PC-3 (cell line): ENCODE data around the gene CHST11. TPM values are rescaled to one million over a fixed set of nuclear protein-coding genes. Genes with fewer than 3 reads are reported as not detected.

Experiments used
- ATAC-seq: fragments of 200-7000 bp; cut with Tn5 transposase; 2 replicates; pipeline ENCODE4 v1.9.1; 2020; ENCODE audit warnings: mild to moderate bottlenecking, moderate library complexity
- BruUV-seq: library from RNA; stranded (reverse); fragments of 400-500 nt; replicated peaks from 2 replicates; lab custom pipeline; 2021; lab: Mats Ljungman, UMichigan
- CTCF ChIA-PET: fragments of 300-600 bp; sonication (Branson Sonifier 250); formaldehyde crosslinking; loops from one replicate; lab custom pipeline; 2022; ENCODE audit warnings: antibody characterized with exemption; lab: Charles Lee
- POLR2A ChIA-PET: fragments of 300-600 bp; sonication (Branson Sonifier 250); formaldehyde crosslinking; loops from one replicate; lab custom pipeline; 2022; ENCODE audit warnings: antibody characterized with exemption; ENCODE audit not compliant: unreplicated experiment; lab: Charles Lee
- DNase-seq: peaks from one replicate; pipeline ENCODE4 v3.0.0-alpha.2; 2015
- H2AFZ ChIP-seq: fragments of 300-600 bp; sonication (generic); 2 replicates; pipeline ENCODE4 v1.6.0; 2016; ENCODE audit warnings: antibody characterized with exemption, low read length
- H3F3A ChIP-seq: fragments of 300-600 bp; sonication (generic); one replicate; pipeline ENCODE4 v1.6.0; 2017; ENCODE audit warnings: antibody characterized with exemption, low read length, control low read depth, mild to moderate bottlenecking; ENCODE audit not compliant: unreplicated experiment
- H3K27ac ChIP-seq: fragments of 300-600 bp; sonication (generic); 2 replicates; pipeline ENCODE4 v1.5.1; 2016; ENCODE audit warnings: mild to moderate bottlenecking, low read length
- H3K27me3 ChIP-seq: fragments of 300-600 bp; sonication (generic); 2 replicates; pipeline ENCODE4 v1.6.1; 2016; ENCODE audit warnings: low read length, mixed read lengths
- H3K36me3 ChIP-seq: fragments of 300-600 bp; sonication (generic); 2 replicates; pipeline ENCODE4 v1.6.1; 2016; ENCODE audit warnings: low read depth, mixed run types, low read length, mixed read lengths
- H3K4me1 ChIP-seq: fragments of 300-600 bp; sonication (generic); 2 replicates; pipeline ENCODE4 v1.5.1; 2016; ENCODE audit warnings: low read length; ENCODE audit not compliant: insufficient read depth
- H3K4me2 ChIP-seq: fragments of 300-600 bp; sonication (generic); 2 replicates; pipeline ENCODE4 v1.6.0; 2016; ENCODE audit warnings: low read length
- H3K4me3 ChIP-seq: fragments of 300-600 bp; sonication (generic); 2 replicates; pipeline ENCODE4 v1.5.1; 2016; ENCODE audit warnings: mild to moderate bottlenecking, low read length, mixed read lengths
- H3K79me2 ChIP-seq: fragments of 300-600 bp; sonication (generic); 2 replicates; pipeline ENCODE4 v1.6.1; 2017; ENCODE audit warnings: low read length, mixed read lengths
- H3K9ac ChIP-seq: fragments of 300-600 bp; sonication (generic); 2 replicates; pipeline ENCODE4 v1.6.0; 2016; ENCODE audit warnings: mild to moderate bottlenecking, low read length
- H3K9me2 ChIP-seq: fragments of 300-600 bp; sonication (generic); replicated peaks from 2 replicates; pipeline ENCODE4 v1.6.1; 2016; ENCODE audit warnings: mixed run types, low read length, mixed read lengths
- H3K9me3 ChIP-seq: fragments of 300-600 bp; sonication (generic); 2 replicates; pipeline ENCODE4 v1.6.1; 2016; ENCODE audit warnings: low read length, mixed read lengths
- H4K20me1 ChIP-seq: fragments of 300-600 bp; sonication (generic); 2 replicates; pipeline ENCODE4 v1.6.1; 2016; ENCODE audit warnings: low read length, mixed read lengths
- CTCF ChIP-seq: fragments of 300-600 bp; sonication (generic); conservative IDR thresholded peaks from 2 replicates; pipeline ENCODE4 v1.5.1; 2017; ENCODE audit warnings: antibody characterized with exemption, low read depth, mild to moderate bottlenecking, low read length
- EZH2 ChIP-seq: fragments of 300-600 bp; sonication (generic); IDR thresholded peaks from one replicate; pipeline ENCODE4 v1.6.1; 2017; ENCODE audit warnings: antibody characterized with exemption, mild to moderate bottlenecking, low read length; ENCODE audit not compliant: unreplicated experiment
- EZH2phosphoT487 ChIP-seq: fragments of 300-600 bp; sonication (generic); IDR thresholded peaks from 2 replicates; pipeline ENCODE4 v1.6.1; 2018; ENCODE audit warnings: mild to moderate bottlenecking, antibody characterized with exemption, low read length, borderline replicate concordance
- intact Hi-C: fragments of 100-400 bp; cut with micrococcal nuclease; formaldehyde crosslinking; loops from 2 replicates; pipeline ENCODE4 v1.9.0; 2023
- total RNA-seq: library from RNA; depleted of rRNA; stranded (reverse); fragments of >200 nt; gene quantifications from 2 replicates; pipeline ENCODE4 v1.2.3, GENCODE V29; 2014

Gene CHST11
- total RNA-seq, 1 experiment from 2014 or later = 53.5 TPM

GRCh38 chr12:104415342-104415980 is 41.3 kb upstream of the CHST11 start:
- Histone ChIP-seq H3K36me3 (no peaks in the 10 kb centered on the region), H3K4me1 (peaks cover 9% of the 10 kb centered on the region), H3K27me3 (no peaks in the 10 kb centered on the region), H2AFZ (no peak overlapping the region), H4K20me1 (no peaks in the 10 kb centered on the region), H3K9me3 (no peaks in the 10 kb centered on the region), H3K79me2 (no peaks in the 10 kb centered on the region), H3K27ac (no peak overlapping the region), H3F3A (no peaks in the 10 kb centered on the region), H3K9me2 (no peaks in the 10 kb centered on the region), H3K4me3 (no peak overlapping the region), H3K4me2 (no peak overlapping the region), H3K9ac (no peak overlapping the region)
- TF ChIP-seq EZH2 = no peak
- no peak for TF ChIP-seq CTCF
- no peak for TF ChIP-seq EZH2phosphoT487
- intact Hi-C loops = no loop called here
- DNase-seq (no peak), ATAC-seq (no peak)
- BruUV-seq = no TSS peak
- ChIA-PET CTCF (no interaction called here), POLR2A (no interaction called here)

- Histone ChIP-seq H3K27me3 (no peaks in the 10 kb centered on the region), H2AFZ (no peak overlapping the region), H3K4me2 (no peak overlapping the region), H3K36me3 (no peaks in the 10 kb centered on the region), H3K27ac (no peak overlapping the region), H3K4me1 (peaks cover 7% of the 10 kb centered on the region), H4K20me1 (no peaks in the 10 kb centered on the region), H3K9me2 (no peaks in the 10 kb centered on the region), H3K9ac (no peak overlapping the region), H3K79me2 (no peaks in the 10 kb centered on the region), H3K4me3 (no peak overlapping the region), H3F3A (no peaks in the 10 kb centered on the region), H3K9me3 (no peaks in the 10 kb centered on the region)
- CTCF ChIA-PET = no interaction called here
- ATAC-seq = no peak
- intact Hi-C loops = no loop called here
- POLR2A ChIA-PET = no interaction called here
- no TSS peak for BruUV-seq
- no peak for DNase-seq
- TF ChIP-seq EZH2phosphoT487 = no peak
These were observed 40.6 kb upstream of the CHST11 start for GRCh38 chr12:104416136-104416535.

- Histone ChIP-seq H3K79me2 (no peaks in the 10 kb centered on the region), H3K4me2 (no peak overlapping the region), H2AFZ (no peak overlapping the region), H3K27ac (no peak overlapping the region), H3K9me3 (no peaks in the 10 kb centered on the region), H3K4me1 (peaks cover 12% of the 10 kb centered on the region), H3F3A (no peaks in the 10 kb centered on the region), H3K36me3 (no peaks in the 10 kb centered on the region), H3K4me3 (no peak overlapping the region), H3K9ac (no peak overlapping the region), H4K20me1 (no peaks in the 10 kb centered on the region), H3K9me2 (no peaks in the 10 kb centered on the region), H3K27me3 (no peaks in the 10 kb centered on the region)
- ATAC-seq = no peak
- intact Hi-C loops = no loop called here
- POLR2A ChIA-PET = no interaction called here
- TF ChIP-seq EZH2phosphoT487 (no peak), CTCF (no peak), EZH2 (no peak)
- CTCF ChIA-PET = no interaction called here
- DNase-seq = no peak
- no TSS peak for BruUV-seq
These were observed 40.2 kb upstream of the CHST11 start for GRCh38 chr12:104416585-104416984.
